HG02943 (cell line): ENCODE results near the gene ESPNL.

Experiments
- ATAC-seq: cut with Tn5 transposase; IDR thresholded peaks from one replicate; pipeline ENCODE4 v1.9.1; 2021; ENCODE audit warnings: mild to moderate bottlenecking, low read depth, moderate library complexity; ENCODE audit not compliant: unreplicated experiment

The ESPNL gene

GRCh38 chr2:238069877-238070276 is 30.3 kb upstream of the ESPNL start:
- no peak for ATAC-seq

- ATAC-seq, result no peak
Measured at GRCh38 chr2:238075397-238075796, 24.7 kb upstream of the ESPNL start.

DNA sequence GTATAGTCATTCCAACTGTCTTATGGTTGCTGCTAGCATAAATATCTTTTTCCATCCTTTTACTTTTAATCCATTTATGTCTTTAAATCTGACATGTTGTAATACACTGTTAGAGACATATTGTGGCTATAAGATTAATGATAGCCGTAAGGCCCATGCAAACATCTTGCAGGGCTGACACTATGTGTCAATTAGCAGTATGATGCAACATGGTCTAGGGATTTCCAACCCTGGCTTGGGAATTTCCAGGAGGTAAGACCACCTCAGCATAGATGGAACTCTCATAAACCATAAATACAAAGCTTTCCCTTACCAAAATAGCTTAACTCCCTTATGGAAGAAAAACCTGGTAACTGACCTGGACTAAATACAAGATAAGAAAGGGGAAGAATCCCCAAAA is 22.8 kb upstream of the ESPNL start:
- no peak for ATAC-seq

GRCh38 chr2:238079874-238080327 is 20.2 kb upstream of the ESPNL start:
- ATAC-seq, result no peak

GRCh38 chr2:238080518-238080917 is 19.6 kb upstream of the ESPNL start:
- no peak for ATAC-seq

DNA sequence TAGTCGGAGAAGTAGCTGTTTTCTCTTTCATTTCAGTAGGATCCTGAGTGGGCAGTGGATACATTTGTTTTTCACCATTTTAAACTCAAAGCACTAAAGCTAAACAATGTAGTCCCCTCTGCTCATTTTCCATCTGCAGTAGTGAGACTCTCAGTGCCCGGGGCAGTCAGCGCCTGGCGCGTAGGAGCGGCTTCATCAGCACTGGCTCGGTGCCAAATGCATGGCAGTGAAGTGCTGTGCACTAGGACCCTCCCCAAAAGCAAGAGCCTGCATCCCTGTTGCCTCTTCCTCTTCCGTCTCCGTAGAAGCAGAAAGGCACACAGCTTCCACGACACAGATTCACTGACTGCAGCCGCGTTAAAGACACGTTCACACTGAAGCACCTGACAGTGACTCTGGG is 19.0 kb upstream of the ESPNL start:
- no peak for ATAC-seq

DNA sequence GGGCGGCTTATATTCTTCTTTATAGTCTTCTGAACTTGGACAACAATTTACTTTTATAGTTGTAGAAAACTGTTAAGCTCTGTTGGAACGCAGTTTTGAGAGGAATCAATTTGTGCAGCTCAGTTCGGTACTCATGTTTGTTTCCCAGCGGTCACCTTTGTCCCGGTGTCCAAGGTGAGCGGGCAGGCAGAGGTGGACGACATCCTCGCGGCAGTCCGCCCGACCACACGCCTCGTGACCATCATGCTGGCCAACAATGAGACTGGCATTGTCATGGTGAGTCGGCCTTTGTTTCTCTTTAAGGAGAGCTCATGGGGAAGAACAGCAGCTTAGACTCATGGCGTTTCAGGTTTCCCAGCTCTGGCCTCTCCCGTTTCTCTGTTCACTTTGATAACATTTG is 18.6 kb upstream of the ESPNL start:
- ATAC-seq, result no peak

DNA sequence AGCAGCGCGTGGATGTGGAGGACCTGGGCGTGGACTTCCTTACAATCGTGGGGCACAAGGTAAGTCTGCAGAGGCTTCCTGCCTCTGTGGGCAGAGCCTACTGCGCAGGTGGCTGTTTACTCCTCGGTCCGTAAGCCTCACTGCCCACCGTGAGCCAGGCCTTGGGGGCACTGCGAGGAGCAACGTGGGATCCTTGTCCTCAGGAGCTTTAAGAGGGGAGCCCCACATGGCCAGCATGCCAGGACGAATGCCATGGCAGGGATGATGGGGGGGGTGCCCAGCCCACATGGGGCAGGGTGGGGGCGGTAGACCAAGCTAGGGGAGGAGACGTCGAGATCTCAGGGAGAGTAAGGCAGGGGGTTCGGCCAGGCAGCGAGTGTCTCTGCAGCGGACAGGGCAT is 18.0 kb upstream of the ESPNL start:
- ATAC-seq, result no peak

- ATAC-seq, result no peak
Measured at GRCh38 chr2:238082827-238083226, 17.3 kb upstream of the ESPNL start.

GRCh38 chr2:238083919-238084318 is 16.2 kb upstream of the ESPNL start:
- no peak for ATAC-seq

DNA sequence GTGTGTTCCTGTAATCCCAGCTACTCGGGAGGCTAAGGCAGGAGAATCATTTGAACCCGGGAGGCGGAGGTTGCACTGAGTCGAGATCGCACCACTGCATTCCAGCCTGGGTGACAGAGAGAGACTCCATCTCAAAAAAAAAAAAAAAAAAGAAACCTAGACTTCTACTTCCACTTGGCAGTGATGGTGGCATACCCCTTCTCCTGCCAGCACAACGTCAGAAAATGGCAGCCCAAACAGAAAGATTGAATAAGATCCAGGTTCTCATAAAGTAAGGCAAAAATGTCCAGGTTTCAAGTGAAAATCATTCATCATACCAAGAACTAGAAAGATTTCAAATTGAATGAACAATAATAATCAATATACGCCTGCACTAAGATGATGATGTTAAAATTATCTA is 15.4 kb upstream of the ESPNL start:
- no peak for ATAC-seq

DNA sequence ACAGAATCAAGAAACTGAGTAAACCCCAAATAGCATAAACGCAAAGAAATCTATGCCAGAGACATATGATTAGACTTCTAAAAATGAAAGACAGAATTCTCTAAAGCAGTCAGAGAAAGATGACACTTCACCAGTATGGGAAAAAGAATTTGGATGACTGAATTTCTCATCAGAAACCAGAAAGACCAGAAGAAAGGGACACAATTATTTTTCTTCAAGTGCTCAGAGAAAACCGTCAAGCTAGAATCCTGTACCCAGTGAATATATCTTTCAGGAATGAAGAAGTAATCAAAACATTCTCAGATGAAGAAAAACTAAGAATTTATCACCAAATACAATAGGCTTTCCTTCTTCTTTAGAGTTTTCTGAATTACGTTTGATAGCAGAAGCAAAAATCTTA is 14.2 kb upstream of the ESPNL start:
- ATAC-seq, result no peak

DNA sequence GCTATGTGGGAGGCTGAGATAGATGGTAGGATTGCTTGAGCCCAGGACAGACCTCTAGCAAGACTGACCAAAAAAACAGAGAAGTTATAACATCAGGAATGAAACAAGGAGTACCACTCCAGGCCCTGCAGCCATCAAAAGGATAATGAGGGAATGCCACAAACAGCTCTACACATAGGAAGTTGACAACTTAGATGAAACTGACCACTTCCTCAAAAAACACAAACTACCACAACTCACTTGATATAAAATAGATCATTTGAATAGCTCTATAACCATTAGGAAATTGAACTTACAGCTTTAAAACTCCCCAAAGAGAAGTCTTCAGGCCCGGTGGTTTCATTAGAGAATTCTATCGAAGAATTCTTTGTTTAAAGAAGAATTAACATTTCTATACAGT is 12.9 kb upstream of the ESPNL start:
- ATAC-seq, result no peak

DNA sequence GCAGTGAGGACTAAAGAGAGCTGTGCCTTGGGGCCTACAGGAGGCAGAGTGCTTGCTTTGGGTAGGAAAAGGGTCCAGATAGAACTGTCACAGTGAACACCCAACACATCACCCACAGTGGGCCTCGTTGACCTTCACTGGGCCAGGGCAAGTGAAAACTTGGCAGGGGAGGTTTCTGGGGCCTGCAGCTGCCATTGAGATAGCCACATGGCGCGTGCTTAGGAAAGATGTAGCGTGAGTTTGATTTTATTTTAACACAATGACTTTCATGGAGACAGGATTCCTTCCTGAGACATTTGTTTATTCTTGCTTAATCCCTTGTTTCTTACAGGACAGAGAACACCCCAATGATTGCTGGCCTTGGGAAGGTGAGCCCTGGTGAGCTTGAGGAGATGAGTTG is 9.3 kb upstream of the ESPNL start:
- ATAC-seq, result no peak

GRCh38 chr2:238091436-238092060 is 8.6 kb upstream of the ESPNL start:
- ATAC-seq, result no peak

DNA sequence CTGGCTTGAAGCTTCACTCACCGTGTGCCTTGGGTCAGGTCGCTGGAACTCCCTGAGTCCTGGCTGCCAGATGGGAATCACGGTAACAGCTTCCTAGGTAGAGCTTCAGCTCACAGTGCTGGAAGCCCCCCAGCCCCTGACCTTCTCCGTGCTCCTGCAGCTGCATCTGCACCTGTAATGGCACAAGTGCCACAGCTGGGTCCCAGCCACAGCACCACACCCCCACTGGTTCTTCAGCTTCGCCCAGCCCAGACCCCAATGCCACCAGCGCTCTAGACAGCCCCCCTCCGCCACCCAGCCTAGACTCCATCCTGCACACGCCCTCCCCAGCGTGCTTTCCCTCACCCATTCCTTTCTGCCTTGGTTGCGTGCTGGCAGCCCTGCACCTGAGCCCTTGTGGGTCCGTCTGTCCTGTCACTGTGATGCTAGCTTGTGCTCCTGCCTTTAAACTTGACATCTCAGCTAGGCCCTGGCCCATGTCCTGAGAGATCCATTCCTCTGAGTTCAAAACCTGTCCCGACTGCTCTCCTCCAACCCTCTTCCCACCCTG is 7.6 kb upstream of the ESPNL start:
- ATAC-seq, result no peak

DNA sequence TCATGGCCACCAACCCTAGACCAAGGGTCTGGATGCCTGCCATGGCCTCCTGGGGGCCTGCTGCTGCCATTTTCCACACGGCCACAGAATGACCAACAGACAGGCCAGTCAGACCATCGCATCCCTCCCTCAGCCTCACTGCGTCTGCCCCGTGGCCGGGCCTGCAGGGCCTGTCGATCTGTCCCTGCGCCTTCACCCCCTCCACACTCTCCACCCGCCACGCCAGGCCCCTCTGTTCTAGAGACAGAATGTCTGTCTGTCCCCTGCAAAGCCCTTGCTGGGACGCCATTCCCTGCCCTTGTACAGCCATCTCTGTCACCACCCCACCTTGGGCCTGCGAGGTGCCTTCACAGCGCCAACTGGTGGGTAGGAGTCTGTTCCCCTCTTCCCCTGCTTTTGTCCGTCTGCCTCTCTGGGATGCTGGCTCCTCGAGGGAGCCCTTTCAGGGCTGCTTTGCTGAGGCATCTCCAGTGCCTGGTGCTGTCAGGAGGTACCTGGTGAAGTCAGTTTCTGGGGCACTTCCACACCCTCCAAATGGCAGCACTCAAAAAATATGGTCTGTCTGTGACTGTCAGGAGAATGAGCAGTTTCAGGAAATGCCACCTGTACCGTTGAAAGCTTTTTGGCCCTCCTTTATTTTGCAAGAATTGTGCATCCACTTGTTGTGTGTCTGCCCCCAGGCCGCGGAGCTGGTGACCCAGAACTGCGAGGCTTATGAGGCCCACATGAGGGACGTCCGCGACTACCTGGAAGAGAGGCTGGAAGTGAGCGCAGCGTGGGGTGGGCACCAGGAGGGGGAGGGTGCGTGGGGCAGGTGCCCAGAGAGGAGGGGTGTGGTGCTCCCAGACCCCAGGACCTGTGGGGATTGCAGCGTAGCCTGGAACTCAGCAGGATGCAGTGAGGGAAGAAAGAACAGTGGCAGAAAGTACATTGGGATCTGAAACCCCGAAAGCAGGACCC is 6.7 kb upstream of the ESPNL start:
- ATAC-seq, result no peak

DNA sequence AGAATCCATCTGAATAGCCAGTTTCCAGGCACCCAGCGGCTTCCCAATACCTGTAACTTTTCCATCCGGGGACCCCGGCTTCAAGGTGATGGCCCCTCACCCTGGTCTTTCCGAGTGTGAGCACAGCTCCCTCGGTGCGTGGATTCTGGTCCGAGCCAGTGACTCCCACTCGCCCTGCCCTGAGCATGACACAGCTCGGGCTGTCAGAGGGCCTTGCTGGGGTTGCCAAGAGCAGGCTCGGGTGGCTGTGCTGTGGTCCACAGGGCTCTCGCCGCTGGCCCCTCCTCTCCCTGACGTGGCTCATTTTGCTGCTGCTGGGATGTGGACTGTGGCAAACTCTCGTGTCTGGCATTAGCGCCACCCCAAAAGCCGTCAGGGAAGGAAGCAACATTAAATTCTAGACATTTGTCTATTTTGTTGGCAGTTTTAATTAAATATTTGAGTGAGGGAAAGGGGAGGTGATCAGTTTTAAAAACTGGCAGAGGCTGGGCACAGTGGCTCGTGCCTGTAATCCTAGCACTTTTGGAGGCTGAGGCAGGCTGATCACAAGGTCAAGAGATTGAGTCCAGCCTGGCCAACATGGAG is 5.6 kb upstream of the ESPNL start:
- no peak for ATAC-seq

DNA sequence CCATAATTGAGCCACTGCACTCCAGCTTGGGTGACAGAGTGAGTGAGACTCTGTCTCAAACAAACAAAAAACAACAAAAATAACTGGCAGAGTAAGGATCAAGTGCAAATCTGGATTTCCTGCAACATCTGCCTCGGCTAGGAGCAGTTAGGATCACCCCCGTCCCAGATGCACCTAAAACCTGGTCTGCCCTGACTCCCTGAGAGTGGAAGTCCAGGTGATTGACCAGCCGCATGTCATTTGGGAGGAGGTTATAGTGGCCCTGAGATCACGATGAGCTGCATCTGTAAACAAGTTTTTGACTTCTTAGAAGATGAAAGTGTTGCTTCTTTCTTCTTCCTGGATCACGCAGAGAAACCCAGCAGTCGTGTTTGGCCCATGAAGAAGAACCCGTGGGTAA is 5.0 kb upstream of the ESPNL start:
- ATAC-seq, result no peak

- ATAC-seq, result no peak
Measured at GRCh38 chr2:238096311-238097011, 3.7 kb upstream of the ESPNL start.
